ENCODE measurements around the gene CPB1. TPM values are rescaled to one million over a fixed set of nuclear protein-coding genes. Genes with fewer than 3 reads are reported as not detected.

The CPB1 gene
- total and polyA plus RNA-seq, 2 donors (not counting 1 experiment from before 2014, with no cell fraction given) = not detected

DNA sequence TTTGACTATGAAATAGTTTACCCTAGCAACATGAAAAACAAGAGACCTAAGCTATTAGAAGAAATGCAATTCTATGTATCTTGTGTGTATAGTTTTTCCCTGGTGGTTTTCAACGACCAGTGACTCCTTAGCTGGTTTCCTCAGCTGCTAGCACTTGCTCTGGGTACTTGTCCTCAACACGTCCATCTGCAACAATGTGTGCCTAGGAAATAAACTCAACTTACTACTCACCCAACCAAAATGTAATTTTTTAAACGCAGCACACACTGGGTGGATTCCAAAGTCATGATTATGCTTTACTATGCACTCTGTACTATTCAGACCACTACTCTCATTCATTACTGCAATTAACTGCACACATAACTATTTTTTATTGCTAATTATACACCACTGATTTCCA lies 68.5 kb downstream of the CPB1 start:
- no peak overlapping the region for H3K27ac ChIP-seq (ENCODE audit: low read length in 2 of 2)
- TF ChIP-seq, protein P1, sequence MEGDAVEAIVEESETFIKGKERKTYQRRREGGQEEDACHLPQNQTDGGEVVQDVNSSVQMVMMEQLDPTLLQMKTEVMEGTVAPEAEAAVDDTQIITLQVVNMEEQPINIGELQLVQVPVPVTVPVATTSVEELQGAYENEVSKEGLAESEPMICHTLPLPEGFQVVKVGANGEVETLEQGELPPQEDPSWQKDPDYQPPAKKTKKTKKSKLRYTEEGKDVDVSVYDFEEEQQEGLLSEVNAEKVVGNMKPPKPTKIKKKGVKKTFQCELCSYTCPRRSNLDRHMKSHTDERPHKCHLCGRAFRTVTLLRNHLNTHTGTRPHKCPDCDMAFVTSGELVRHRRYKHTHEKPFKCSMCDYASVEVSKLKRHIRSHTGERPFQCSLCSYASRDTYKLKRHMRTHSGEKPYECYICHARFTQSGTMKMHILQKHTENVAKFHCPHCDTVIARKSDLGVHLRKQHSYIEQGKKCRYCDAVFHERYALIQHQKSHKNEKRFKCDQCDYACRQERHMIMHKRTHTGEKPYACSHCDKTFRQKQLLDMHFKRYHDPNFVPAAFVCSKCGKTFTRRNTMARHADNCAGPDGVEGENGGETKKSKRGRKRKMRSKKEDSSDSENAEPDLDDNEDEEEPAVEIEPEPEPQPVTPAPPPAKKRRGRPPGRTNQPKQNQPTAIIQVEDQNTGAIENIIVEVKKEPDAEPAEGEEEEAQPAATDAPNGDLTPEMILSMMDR (IDR thresholded peaks at IDR 0.05) = no peak
- TF ChIP-seq EZH2 (IDR thresholded peaks at IDR 0.05; ENCODE audit: borderline replicate concordance, insufficient read depth, low read depth, low read length, poor library complexity, severe bottlenecking) = no peak
- Mint-ChIP-seq H3K27me3 (peaks cover 15% of the 10 kb centered on the region), H3K9me3 (ENCODE audit: insufficient read depth) (no peaks in the 10 kb centered on the region), H3K27ac (no peak overlapping the region), H3K4me3 (no peak overlapping the region), H3K4me1 (no peaks in the 10 kb centered on the region)
- ATAC-seq (ENCODE audit: low read depth) = no peak
- WGBS (ENCODE audit: insufficient coverage) = 100% methylated on average over 1 of the region's 3 CpGs
- no peak overlapping the region for H2AFZ ChIP-seq (ENCODE audit: insufficient read depth, low read depth, low read length, poor library complexity, severe bottlenecking)
- H4K20me1 ChIP-seq (ENCODE audit: control insufficient read depth, insufficient read depth, low read length, poor library complexity, severe bottlenecking) = no peaks in the 10 kb centered on the region
- H3K4me2 ChIP-seq (replicated peaks; ENCODE audit: low read depth, low read length, poor library complexity, severe bottlenecking) = no peak overlapping the region
- DNase-seq = no peak
- no peaks in the 10 kb centered on the region for H3K9me3 ChIP-seq (ENCODE audit: control extremely low read depth in 1 of 3, control insufficient read depth in 2 of 3, insufficient read depth in 1 of 3, low read length in 2 of 3)
- H3K4me3 ChIP-seq (ENCODE audit: control extremely low read depth in 1 of 5, extremely low read depth in 1 of 5, insufficient read depth in 1 of 5, low read depth in 2 of 5, low read length in 4 of 5) = no peak overlapping the region
- no peaks in the 10 kb centered on the region for H3K4me1 ChIP-seq (ENCODE audit: control insufficient read depth in 2 of 2, insufficient read depth in 2 of 2, low read length in 2 of 2)
- H3K36me3 ChIP-seq (replicated peaks in 1 of 2; ENCODE audit: control extremely low read depth in 1 of 2, control insufficient read depth in 1 of 2, extremely low read depth in 1 of 2, insufficient read depth in 2 of 2, low read length in 1 of 2) = no peaks in the 10 kb centered on the region
- ChIA-PET POLR2A (no interaction called here), CTCF (no interaction called here)
- no peaks in the 10 kb centered on the region for H3K27me3 ChIP-seq (replicated peaks in 1 of 4; ENCODE audit: control extremely low read depth in 1 of 4, control insufficient read depth in 3 of 4, insufficient read depth in 4 of 4, low read length in 3 of 4)
- no peak overlapping the region for H3K9ac ChIP-seq (ENCODE audit: low read length)
- intact Hi-C loops (cut with micrococcal nuclease) = no loop called here
- no peaks in the 10 kb centered on the region for H3K79me2 ChIP-seq (ENCODE audit: control insufficient read depth, insufficient read depth, low read length)

DNA sequence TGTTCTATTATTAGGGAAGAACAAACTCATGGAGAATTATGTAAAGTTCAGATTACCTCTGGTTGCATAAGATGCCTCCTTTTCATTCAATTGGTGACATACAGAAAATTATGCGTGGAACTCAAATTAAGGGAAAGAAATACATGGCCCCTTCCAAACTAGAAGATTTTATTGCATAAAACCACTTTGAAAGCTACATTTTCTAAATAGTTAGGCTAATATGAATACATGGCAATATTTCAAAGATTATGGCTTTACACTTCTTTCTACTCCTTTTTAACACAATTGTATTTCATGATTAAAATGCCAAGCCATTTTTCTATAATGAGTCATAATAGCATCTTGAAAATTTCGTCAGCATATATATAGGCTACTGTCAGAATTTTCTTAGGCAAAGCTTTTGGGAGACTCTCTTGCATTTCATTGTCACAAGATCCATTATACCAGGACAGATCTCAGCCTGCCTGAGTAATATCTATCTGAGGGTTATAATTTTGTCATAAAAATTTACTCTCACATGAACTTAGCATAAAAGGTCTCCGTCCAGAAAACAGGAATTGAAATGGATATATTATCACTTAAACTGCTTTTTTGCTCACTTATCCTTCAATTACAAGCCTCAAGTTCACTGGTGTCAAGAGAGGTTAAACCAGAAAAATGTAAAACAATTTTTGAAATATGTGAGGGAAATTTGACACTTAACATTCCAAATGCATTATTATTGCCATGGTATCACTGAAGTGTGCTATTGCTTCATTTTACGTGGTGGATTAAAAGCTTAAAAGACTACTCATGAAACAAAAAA lies 74.6 kb downstream of the CPB1 start:
- H3K9me3 Mint-ChIP-seq (ENCODE audit: insufficient read depth) = no peaks in the 10 kb centered on the region
- H3K79me2 ChIP-seq (ENCODE audit: control insufficient read depth, insufficient read depth, low read length) = no peaks in the 10 kb centered on the region
- no CpG with 5 or more reads among the region's 4 CpGs for WGBS (ENCODE audit: insufficient coverage)
- ChIA-PET CTCF (no interaction called here), POLR2A (no interaction called here)
- H4K20me1 ChIP-seq (ENCODE audit: control insufficient read depth, insufficient read depth, low read length, poor library complexity, severe bottlenecking) = no peaks in the 10 kb centered on the region
- no peak overlapping the region for H3K4me2 ChIP-seq (replicated peaks; ENCODE audit: low read depth, low read length, poor library complexity, severe bottlenecking)
- H3K36me3 ChIP-seq (replicated peaks in 1 of 2; ENCODE audit: control extremely low read depth in 1 of 2, control insufficient read depth in 1 of 2, extremely low read depth in 1 of 2, insufficient read depth in 2 of 2, low read length in 1 of 2) = no peaks in the 10 kb centered on the region
- H3K27ac Mint-ChIP-seq = no peak overlapping the region
- TF ChIP-seq, protein P1 (IDR thresholded peaks at IDR 0.05) = no peak
- TF ChIP-seq EZH2 (IDR thresholded peaks at IDR 0.05; ENCODE audit: borderline replicate concordance, insufficient read depth, low read depth, low read length, poor library complexity, severe bottlenecking) = no peak
- H3K4me3 ChIP-seq (ENCODE audit: control extremely low read depth in 1 of 5, extremely low read depth in 1 of 5, insufficient read depth in 1 of 5, low read depth in 2 of 5, low read length in 4 of 5) = no peak overlapping the region
- H3K4me1 ChIP-seq (ENCODE audit: control insufficient read depth in 2 of 2, insufficient read depth in 2 of 2, low read length in 2 of 2) = no peaks in the 10 kb centered on the region
- no peak overlapping the region for H3K4me3 Mint-ChIP-seq
- ATAC-seq (ENCODE audit: low read depth) = no peak
- no peak overlapping the region for H3K27ac ChIP-seq (ENCODE audit: low read length in 2 of 2)
- no peak for DNase-seq
- H3K9ac ChIP-seq (ENCODE audit: low read length) = no peak overlapping the region
- peaks cover 18% of the 10 kb centered on the region for H3K27me3 Mint-ChIP-seq
- no peak overlapping the region for H2AFZ ChIP-seq (ENCODE audit: insufficient read depth, low read depth, low read length, poor library complexity, severe bottlenecking)
- H3K9me3 ChIP-seq (ENCODE audit: control extremely low read depth in 1 of 3, control insufficient read depth in 2 of 3, insufficient read depth in 1 of 3, low read length in 2 of 3) = no peaks in the 10 kb centered on the region
- H3K27me3 ChIP-seq (replicated peaks in 1 of 4; ENCODE audit: control extremely low read depth in 1 of 4, control insufficient read depth in 3 of 4, insufficient read depth in 4 of 4, low read length in 3 of 4) = peaks cover 0 to 3% (median 0%) of the 10 kb centered on the region in 4 experiments
- intact Hi-C loops (cut with micrococcal nuclease) = no loop called here
- no peaks in the 10 kb centered on the region for H3K4me1 Mint-ChIP-seq
